Erythroblast (primary cell): ENCODE data around the gene ADAMTS1.

Source experiments
- GATA1 ChIP-seq: IDR thresholded peaks from 2 replicates; pipeline ENCODE4 v1.6.1; 2011; ENCODE audit warnings: low read depth, mild to moderate bottlenecking, control low read depth, low read length, moderate library complexity
- POLR2A ChIP-seq: IDR thresholded peaks from 2 replicates; pipeline ENCODE4 v1.6.1; 2011; ENCODE audit warnings: mild to moderate bottlenecking, low read length

DNA sequence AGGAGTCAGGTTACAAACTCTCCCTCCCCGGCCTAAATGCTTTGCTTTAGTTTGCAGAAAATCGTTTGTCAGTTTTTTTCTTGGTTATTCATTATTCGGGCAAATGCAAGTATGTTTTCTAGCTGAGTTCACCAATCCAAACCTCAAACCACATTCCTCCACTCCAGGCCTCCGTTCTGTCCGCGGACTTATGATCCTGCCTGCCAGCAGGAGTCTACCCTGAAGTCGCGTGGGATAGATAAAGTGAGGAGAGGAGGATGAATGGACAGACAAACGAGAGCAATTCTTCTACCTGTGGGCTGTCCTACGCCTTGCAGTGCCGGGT is 1.3 kb downstream of the ADAMTS1 start:
- TF ChIP-seq POLR2A = no peak
- no peak for TF ChIP-seq GATA1
